Heart right ventricle (tissue), 16 donors: ENCODE measurements around the gene FBLIM1. TPM values are rescaled to one million over a fixed set of nuclear protein-coding genes. Genes with fewer than 3 reads are reported as not detected.

ENCODE experiments used
- ATAC-seq, 8 donors: fragments of 200-7000 bp; cut with Tn5 transposase; one replicate each; pipeline ENCODE4 v1.9.1; 2020; ENCODE audit warnings: mild to moderate bottlenecking in 8 of 8, moderate library complexity in 8 of 8, moderate number of reproducible peaks in 1 of 8
- DNase-seq, 2 donors: peaks; one replicate each; pipeline ENCODE4 v3.0.0-alpha.2; 2020
- H3K27ac ChIP-seq, 10 donors: fragments of 200-600 bp; sonication (generic) in 2 of 10; one replicate each; pipeline versions ENCODE4 v1.5.0 to v1.8.0; 2020 to 2022; ENCODE audit warnings: mild to moderate bottlenecking in 3 of 10
- H3K27me3 ChIP-seq, 7 donors: fragments of 200-600 bp; one replicate each; pipeline ENCODE4 v1.8.0; 2021 to 2022; ENCODE audit warnings: mild to moderate bottlenecking in 2 of 7
- H3K36me3 ChIP-seq, 9 donors: fragments of 200-600 bp; sonication (generic) in 1 of 9; one replicate each; pipeline versions ENCODE4 v1.5.0 to v1.8.0; 2020 to 2022; ENCODE audit warnings: mild to moderate bottlenecking in 2 of 9
- H3K4me1 ChIP-seq, 9 donors: fragments of 200-600 bp; sonication (generic) in 1 of 9; one replicate each; pipeline versions ENCODE4 v1.5.0 to v1.8.0; 2020 to 2022; ENCODE audit warnings: mild to moderate bottlenecking in 4 of 9
- H3K4me3 ChIP-seq, 10 donors: fragments of 200-600 bp; sonication (generic) in 2 of 10; one replicate each; pipeline versions ENCODE4 v1.5.0 to v1.8.0; 2020 to 2022; ENCODE audit warnings: mild to moderate bottlenecking in 7 of 10, moderate library complexity in 2 of 10
- H3K9me3 ChIP-seq, 11 donors: fragments of 200-600 bp in 10 of 11; sonication (generic) in 2 of 11; one replicate each; pipeline versions ENCODE4 v1.5.0 to v1.8.0; 2013 to 2022; ENCODE audit warnings: mild to moderate bottlenecking in 2 of 11, control low read depth in 1 of 11, moderate library complexity in 1 of 11
- WGBS, 2 donors: extraction: QIAGEN DNeasy Blood & Tissue Kit; methylation state at CpG; one replicate each; pipeline ENCODE4 v1.1.7; 2013; ENCODE audit warnings: inconsistent platforms in 1 of 2; 5-methylcytosine and 5-hydroxymethylcytosine counted together
- intact Hi-C, 10 donors: fragments of 100-400 bp; cut with DNase I; formaldehyde crosslinking; loops; one replicate each; pipeline versions ENCODE4 v1.11.1 to v1.14.2; 2022
- polyA plus RNA-seq, 2 donors: library from polyadenylated mRNA; stranded (reverse); fragments of 200-250 nt; gene quantifications; one replicate each; pipeline ENCODE4 v1.2.3, GENCODE V29; 2013
- total RNA-seq, 10 donors: library from RNA; stranded (reverse); fragmentation: NEBNext Ultra II Directional in 3 of 10; extraction: Animal tissue kit (Norgen Biotek cat#: 25700) in 3 of 10; gene quantifications; one replicate each; pipeline versions ENCODE4 v1.2.1 to v1.2.4, GENCODE V29; 2021 to 2023
- TF ChIP-seq, protein P1 (sequence below), 9 donors: fragments of 200-600 bp; sonication (generic) in 2 of 9; IDR thresholded peaks; one replicate each; pipeline versions ENCODE4 v1.5.0 to v1.8.0; 2021 to 2022; ENCODE audit warnings: antibody characterized with exemption in 9 of 9, mild to moderate bottlenecking in 5 of 9, moderate library complexity in 1 of 9
- donor health status: Arrhythmogenic right ventricular cardiomyopathy.
- donor health status: ischemic (EF 13 %, LVEDD 7.1; RV severe dilation, severe dysfunction).
- donor health status: healthy with polysubstance abuse.
- donor health status: DM: no; HTN: yes; CAD: no.
- donor health status: DM: no; HTN: no; CAD: no.
- donor health status: ischemic (EF 25% LVEDD 6.9; RV normal size, moderate dysfunction).
- donor health status: ischemic (EF 25% LVEDD 5.7; RV mildly dilated, moderate dysfunction).
- donor health status: healthy.
- donor health status: DM: yes; HTN: yes; CAD: no.
- donor health status: Ischemic cardiomyopathy.
- donor health status: ischemic (EF 35%, LVEDD 5.7; RV mildly dilated, moderate dysfunction).
- donor health status: nonischemic (EF 11% LVEDD 7.7; RV severe dilation, severe dysfunction).
- donor health status: DM: yes; HTN: yes; CAD: no.
- donor health status: PGD.
- donor health status: ischemic (EF 29% LVEDD 5.4; RV normal size, mild dysfunction).
- donor health status: nonischemic (EF 23%, LVEDD 6.1; RV moderate dilation, normal function).

The FBLIM1 gene
- total and polyA plus RNA-seq, 12 donors: 27.0 to 115 (median 58.7) TPM

DNA sequence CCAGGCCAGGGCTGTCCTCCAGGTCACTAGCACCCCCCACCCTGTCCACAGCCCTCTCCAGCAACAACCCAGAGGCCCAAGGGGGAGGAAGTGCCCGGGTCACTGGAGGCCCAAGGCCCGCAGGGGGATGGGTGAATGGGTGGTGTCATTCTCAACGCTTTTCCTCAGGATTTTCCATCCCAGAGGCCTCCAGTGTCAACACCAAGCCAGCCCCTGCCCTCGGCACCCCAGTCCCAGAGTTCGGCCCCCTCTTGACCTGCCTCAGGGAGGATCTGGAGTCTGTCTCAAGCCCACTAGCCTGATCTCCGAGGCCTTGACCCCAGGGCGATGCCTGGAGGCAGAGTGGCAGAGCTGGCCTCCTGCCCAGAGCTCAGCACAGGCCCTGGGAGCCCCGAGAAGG is 11.2 kb upstream of the FBLIM1 start:
- WGBS, 2 donors: 56 to 62% methylated on average over 8 of the region's 8 CpGs
- Histone ChIP-seq H3K27ac (no peak overlapping the region), H3K36me3 (no peaks in the 10 kb centered on the region), H3K4me3 (no peak overlapping the region), H3K27me3 (no peaks in the 10 kb centered on the region), H3K9me3 (no peaks in the 10 kb centered on the region), H3K4me1 (peaks cover 0 to 16% (median 9%) of the 10 kb centered on the region in 9 donors)
- DNase-seq (no peak), ATAC-seq (no peak)
- intact Hi-C loops: loop anchor here in 4 of 10 donors (10.0 kb wide), 1 partner anchor 153 kb away; no protein-coding TSS in a partner anchor
- TF ChIP-seq, protein P1, sequence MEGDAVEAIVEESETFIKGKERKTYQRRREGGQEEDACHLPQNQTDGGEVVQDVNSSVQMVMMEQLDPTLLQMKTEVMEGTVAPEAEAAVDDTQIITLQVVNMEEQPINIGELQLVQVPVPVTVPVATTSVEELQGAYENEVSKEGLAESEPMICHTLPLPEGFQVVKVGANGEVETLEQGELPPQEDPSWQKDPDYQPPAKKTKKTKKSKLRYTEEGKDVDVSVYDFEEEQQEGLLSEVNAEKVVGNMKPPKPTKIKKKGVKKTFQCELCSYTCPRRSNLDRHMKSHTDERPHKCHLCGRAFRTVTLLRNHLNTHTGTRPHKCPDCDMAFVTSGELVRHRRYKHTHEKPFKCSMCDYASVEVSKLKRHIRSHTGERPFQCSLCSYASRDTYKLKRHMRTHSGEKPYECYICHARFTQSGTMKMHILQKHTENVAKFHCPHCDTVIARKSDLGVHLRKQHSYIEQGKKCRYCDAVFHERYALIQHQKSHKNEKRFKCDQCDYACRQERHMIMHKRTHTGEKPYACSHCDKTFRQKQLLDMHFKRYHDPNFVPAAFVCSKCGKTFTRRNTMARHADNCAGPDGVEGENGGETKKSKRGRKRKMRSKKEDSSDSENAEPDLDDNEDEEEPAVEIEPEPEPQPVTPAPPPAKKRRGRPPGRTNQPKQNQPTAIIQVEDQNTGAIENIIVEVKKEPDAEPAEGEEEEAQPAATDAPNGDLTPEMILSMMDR (IDR thresholded peaks at IDR 0.05): no peak

DNA sequence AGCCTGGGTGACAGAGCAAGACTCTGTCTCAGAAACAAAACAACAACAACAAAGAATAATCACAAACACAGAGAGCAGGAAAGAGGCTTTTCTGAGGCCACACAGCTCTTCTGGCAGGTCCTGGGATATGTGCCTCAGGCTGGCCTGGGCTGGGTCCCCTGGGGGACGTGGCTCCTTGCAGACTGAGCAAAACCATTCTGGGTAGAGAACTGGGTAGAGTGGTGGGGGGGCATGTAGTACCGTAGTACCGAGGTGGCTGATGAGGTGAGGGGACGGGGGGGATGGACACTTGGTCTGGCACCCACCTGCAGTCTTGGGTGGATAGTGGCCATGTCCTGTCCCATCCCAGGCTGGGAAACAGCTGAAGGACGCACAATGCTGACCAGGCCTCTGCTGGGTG is 10.3 kb upstream of the FBLIM1 start:
- no peak for DNase-seq
- intact Hi-C loops: loop anchor here in 4 of 10 donors (10.0 kb wide), 1 partner anchor 153 kb away; no protein-coding TSS in a partner anchor
- Histone ChIP-seq H3K4me3 (no peak overlapping the region), H3K27ac (no peak overlapping the region), H3K36me3 (no peaks in the 10 kb centered on the region), H3K9me3 (no peaks in the 10 kb centered on the region), H3K27me3 (no peaks in the 10 kb centered on the region), H3K4me1 (peaks cover 0 to 16% (median 9%) of the 10 kb centered on the region in 9 donors)
- peak in 1 of 8 donors; percentile 12 for ATAC-seq
- WGBS, 2 donors: 95 to 100% methylated on average over 5 of the region's 5 CpGs
- TF ChIP-seq, protein P1 (IDR thresholded peaks at IDR 0.05): no peak

DNA sequence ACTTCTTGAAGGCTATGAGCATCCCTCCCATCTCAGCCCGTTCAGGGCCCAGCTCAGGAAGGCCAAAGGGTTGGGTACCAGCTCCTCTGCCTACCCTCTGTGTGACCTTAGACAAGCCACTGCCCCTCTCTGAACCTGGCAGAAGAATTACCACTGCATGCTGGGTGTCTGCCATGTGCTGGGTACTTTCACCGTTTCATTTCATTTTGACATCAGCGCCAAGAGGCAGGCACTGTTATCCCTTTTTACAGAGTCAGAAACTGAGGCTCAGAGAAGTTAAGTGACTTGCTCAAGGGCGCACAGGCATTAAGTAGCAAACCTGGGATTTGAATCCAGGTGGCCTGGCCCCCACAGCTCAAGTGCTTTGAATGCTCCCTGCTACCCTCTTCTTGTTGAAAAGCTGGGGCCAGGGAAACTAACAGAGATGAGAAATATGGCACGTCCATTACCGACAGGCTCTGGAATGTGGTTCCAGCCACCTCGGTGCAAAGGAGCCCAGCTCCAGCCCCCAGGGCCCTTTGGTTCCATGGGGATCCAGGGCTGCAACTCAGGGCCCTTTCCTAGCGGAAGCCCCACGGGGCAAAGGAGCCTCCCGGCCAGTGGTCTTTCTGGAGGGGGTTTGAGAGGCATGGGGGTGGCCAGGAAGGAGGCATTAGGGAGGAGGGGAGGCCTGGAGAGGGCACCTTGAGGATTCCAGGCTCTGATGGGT is 9.8 kb upstream of the FBLIM1 start:
- peak overlapping the region in 1 of 10 donors; percentile 19 for H3K27ac ChIP-seq
- H3K4me1 ChIP-seq: peaks cover 0 to 16% (median 9%) of the 10 kb centered on the region in 9 donors
- ATAC-seq (peak in 1 of 8 donors; percentile 4), DNase-seq (no peak)
- 90 to 92% methylated on average over 10 of the region's 10 CpGs for WGBS, 2 donors
- no peaks in the 10 kb centered on the region for H3K9me3 ChIP-seq
- H3K36me3 ChIP-seq: no peaks in the 10 kb centered on the region
- no peaks in the 10 kb centered on the region for H3K27me3 ChIP-seq
- no peak overlapping the region for H3K4me3 ChIP-seq
- intact Hi-C loops: loop anchor here in 4 of 10 donors (10.0 kb wide), 1 partner anchor 154 kb away; no protein-coding TSS in a partner anchor
- TF ChIP-seq, protein P1 (IDR thresholded peaks at IDR 0.05): no peak

DNA sequence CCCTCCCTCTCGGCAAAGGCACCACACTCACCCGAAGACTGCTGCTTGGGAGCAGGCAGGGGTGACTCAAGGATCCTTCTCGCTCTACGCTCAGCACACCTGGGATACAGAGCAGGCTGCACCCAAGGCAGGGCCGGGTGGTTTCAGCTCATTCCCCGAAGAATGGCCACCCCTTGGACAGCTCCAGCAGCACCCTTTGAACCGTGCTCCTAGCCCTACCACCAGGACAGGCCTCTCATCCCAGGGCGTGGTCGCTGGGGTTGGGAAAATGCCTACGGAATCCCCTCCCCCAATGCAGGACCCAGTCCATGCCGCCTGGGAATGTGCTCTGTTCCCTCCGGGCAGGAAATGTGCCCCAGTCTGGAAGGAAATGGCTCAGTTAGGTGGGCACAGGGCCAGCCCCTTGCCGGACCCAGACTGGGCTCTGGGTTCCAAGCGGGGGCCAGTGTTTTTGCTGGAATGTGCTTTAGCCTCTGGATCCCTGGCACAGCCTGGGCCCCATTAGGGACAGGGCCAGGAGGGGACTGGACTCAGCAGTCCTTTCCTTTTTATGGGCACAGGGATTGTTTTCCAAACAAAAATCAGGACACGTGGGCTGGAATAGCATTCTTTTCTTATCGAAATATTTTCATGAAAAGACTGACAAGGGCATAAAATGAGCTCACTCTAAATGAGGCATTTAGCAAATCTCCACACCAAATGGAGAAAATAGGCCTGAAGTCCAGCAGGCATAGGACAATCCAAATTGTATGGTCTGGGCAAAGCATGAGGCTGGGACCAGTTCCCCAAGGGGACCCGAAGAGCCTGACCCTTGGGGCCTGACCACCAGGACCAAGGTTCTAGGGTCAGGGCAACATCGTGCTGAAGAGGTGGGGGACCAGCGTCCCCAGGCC is 8.9 kb upstream of the FBLIM1 start:
- peaks cover 0 to 16% (median 9%) of the 10 kb centered on the region in 9 donors for H3K4me1 ChIP-seq
- H3K9me3 ChIP-seq: no peaks in the 10 kb centered on the region
- H3K27ac ChIP-seq: peak overlapping the region in 3 of 10 donors; percentile 0 to 19 (median 1)
- intact Hi-C loops: loop anchor here in 4 of 10 donors (10.0 kb wide), 1 partner anchor 155 kb away; no protein-coding TSS in a partner anchor
- no peaks in the 10 kb centered on the region for H3K27me3 ChIP-seq
- TF ChIP-seq, protein P1 (IDR thresholded peaks at IDR 0.05): no peak
- H3K36me3 ChIP-seq: no peaks in the 10 kb centered on the region
- no peak overlapping the region for H3K4me3 ChIP-seq
- DNase-seq (no peak), ATAC-seq (peak in 6 of 8 donors; percentile 5 to 65 (median 50))
- WGBS, 2 donors: 68 to 73% methylated on average over 19 of the region's 19 CpGs
